CD14-positive monocyte (primary cell): ENCODE data around the gene ZFP91. TPM values are rescaled to one million over a fixed set of nuclear protein-coding genes. Genes with fewer than 3 reads are reported as not detected.
A peak's percentile ranks its signal among the peaks of the same experiment; 100 is the strongest.

Experiments
- DNase-seq, 3 donors: peaks; one replicate each; pipeline ENCODE4 v3.0.0-alpha.2; 2011 to 2022
- H2AFZ ChIP-seq: 2 replicates; pipeline ENCODE4 v1.6.0; 2012; ENCODE audit warnings: mild to moderate bottlenecking, low read depth, low read length, inconsistent platforms; ENCODE audit not compliant: insufficient read depth, poor library complexity, severe bottlenecking
- H3K27ac ChIP-seq, 2 donors: 1 replicate in 1 of 2; 2 replicates in 1 of 2; pipeline ENCODE4 v1.5.1; 2012 to 2013; ENCODE audit warnings: low read length in 2 of 2, control low read depth in 1 of 2, inconsistent platforms in 1 of 2, low read depth in 1 of 2, mild to moderate bottlenecking in 1 of 2
- H3K27me3 ChIP-seq, 2 donors: one replicate each; pipeline versions ENCODE4 v1.6.0 to v1.6.1; 2011 to 2013; ENCODE audit warnings: low read length in 2 of 2; ENCODE audit not compliant: control insufficient read depth in 2 of 2, insufficient read depth in 2 of 2
- H3K36me3 ChIP-seq, 2 donors: replicated peaks in 1 of 2; 1 replicate in 1 of 2; 2 replicates in 1 of 2; pipeline versions ENCODE4 v1.5.1 to v1.6.1; 2012 to 2013; ENCODE audit warnings: low read length in 2 of 2, control low read depth in 1 of 2, inconsistent platforms in 1 of 2, mild to moderate bottlenecking in 1 of 2; ENCODE audit not compliant: insufficient read depth in 2 of 2, control insufficient read depth in 1 of 2
- H3K4me1 ChIP-seq, 2 donors: 1 replicate in 1 of 2; 2 replicates in 1 of 2; pipeline versions ENCODE4 v1.5.1 to v1.6.1; 2012 to 2013; ENCODE audit warnings: low read length in 2 of 2, control low read depth in 1 of 2, inconsistent platforms in 1 of 2, mild to moderate bottlenecking in 1 of 2, moderate library complexity in 1 of 2; ENCODE audit not compliant: insufficient read depth in 2 of 2, control insufficient read depth in 1 of 2
- H3K4me2 ChIP-seq: replicated peaks from 2 replicates; pipeline ENCODE3; 2012; ENCODE audit warnings: low read length, moderate library complexity, mild to moderate bottlenecking; ENCODE audit not compliant: poor library complexity, severe bottlenecking; ENCODE audit errors: extremely low read depth
- H3K4me3 ChIP-seq, 3 experiments: fragments of 200-600 bp in 1 of 3; sonication (generic) in 1 of 3; replicated peaks in 1 of 3; 1 replicate in 2 of 3; 2 replicates in 1 of 3; pipeline ENCODE4 v1.5.1; 2011 to 2013; ENCODE audit warnings: low read length in 3 of 3, mild to moderate bottlenecking in 3 of 3, control low read depth in 2 of 3, low read depth in 2 of 3, inconsistent platforms in 1 of 3, moderate library complexity in 1 of 3
- H3K79me2 ChIP-seq: 2 replicates; pipeline ENCODE4 v1.6.0; 2012; ENCODE audit warnings: mild to moderate bottlenecking, control low read depth, inconsistent platforms, low read length, moderate library complexity; ENCODE audit not compliant: insufficient read depth
- H3K9ac ChIP-seq: 2 replicates; pipeline ENCODE4 v1.6.0; 2017; ENCODE audit warnings: low read length, mild to moderate bottlenecking; ENCODE audit not compliant: insufficient read depth, poor library complexity, severe bottlenecking
- H3K9me3 ChIP-seq, 2 donors: replicated peaks in 1 of 2; 1 replicate in 1 of 2; 2 replicates in 1 of 2; pipeline versions ENCODE4 v1.5.1 to v1.6.1; 2012 to 2013; ENCODE audit warnings: low read length in 2 of 2, control low read depth in 1 of 2; ENCODE audit not compliant: control insufficient read depth in 1 of 2, insufficient read depth in 1 of 2
- H4K20me1 ChIP-seq: 2 replicates; pipeline ENCODE4 v1.6.0; 2012; ENCODE audit warnings: mild to moderate bottlenecking, low read length, control low read depth, moderate library complexity; ENCODE audit not compliant: insufficient read depth
- H3K27ac Mint-ChIP-seq, 7 donors: one replicate each; pipeline ENCODE4 v1.8.0; 2020; ENCODE audit warnings: mild to moderate bottlenecking in 7 of 7, mixed read lengths in 7 of 7, moderate library complexity in 6 of 7, inconsistent platforms in 2 of 7
- H3K27me3 Mint-ChIP-seq, 3 donors: one replicate each; pipeline ENCODE4 v1.8.0; 2021 to 2022; ENCODE audit warnings: low read depth in 3 of 3, mild to moderate bottlenecking in 3 of 3, mixed read lengths in 3 of 3, moderate library complexity in 3 of 3, inconsistent platforms in 1 of 3
- H3K36me3 Mint-ChIP-seq, 2 donors: one replicate each; pipeline ENCODE4 v1.8.0; 2020; ENCODE audit warnings: mixed read lengths in 2 of 2, inconsistent platforms in 1 of 2, mild to moderate bottlenecking in 1 of 2
- H3K4me1 Mint-ChIP-seq: one replicate; pipeline ENCODE4 v1.8.0; 2020; ENCODE audit warnings: mild to moderate bottlenecking, mixed read lengths
- H3K4me3 Mint-ChIP-seq, 2 donors: one replicate each; pipeline ENCODE4 v1.8.0; 2020; ENCODE audit warnings: mild to moderate bottlenecking in 2 of 2, mixed read lengths in 2 of 2, moderate library complexity in 1 of 2
- H3K9me3 Mint-ChIP-seq, 7 donors: one replicate each; pipeline ENCODE4 v1.8.0; 2020 to 2022; ENCODE audit warnings: mixed read lengths in 7 of 7, mild to moderate bottlenecking in 6 of 7, moderate library complexity in 6 of 7, inconsistent platforms in 2 of 7
- WGBS: methylation state at CpG from one replicate; pipeline ENCODE4 v1.1.5; 2013; ENCODE audit warnings: missing lambda C conversion rate; ENCODE audit not compliant: insufficient coverage; 5-methylcytosine and 5-hydroxymethylcytosine counted together
- intact Hi-C, 2 donors: fragments of 100-400 bp; cut with micrococcal nuclease; formaldehyde crosslinking; loops; one replicate each; pipeline versions ENCODE4 v1.15.0 to v1.15.1; 2023
- polyA plus RNA-seq, 3 donors: library from polyadenylated mRNA; depleted of rRNA in 1 of 3; unstranded in 2 of 3; stranded (reverse) in 1 of 3; fragments of 300-500 nt in 2 of 3; fragments of >200 nt in 1 of 3; fragmentation: Illumina TruSeq in 2 of 3; gene quantifications; 1 replicate in 2 of 3; 2 replicates in 1 of 3; pipeline ENCODE4 v1.2.3, GENCODE V29; 2012 to 2021
- TF ChIP-seq, protein P1 (sequence below): fragments of 200-600 bp; IDR thresholded peaks from one replicate; pipeline ENCODE4 v1.8.0; 2022; ENCODE audit warnings: antibody characterized with exemption, mild to moderate bottlenecking

Gene ZFP91
- polyA plus RNA-seq, 3 donors = 8.0 to 15.8 (median 8.3) TPM

- Mint-ChIP-seq H3K4me3 (no peak overlapping the region), H3K27me3 (no peaks in the 10 kb centered on the region), H3K27ac (peak overlapping the region in 2 of 7 donors; percentile 5 to 17), H3K4me1 (peaks cover 7% of the 10 kb centered on the region), H3K9me3 (no peaks in the 10 kb centered on the region), H3K36me3 (peaks cover 35 to 59% of the 10 kb centered on the region in 2 donors)
- TF ChIP-seq, protein P1, sequence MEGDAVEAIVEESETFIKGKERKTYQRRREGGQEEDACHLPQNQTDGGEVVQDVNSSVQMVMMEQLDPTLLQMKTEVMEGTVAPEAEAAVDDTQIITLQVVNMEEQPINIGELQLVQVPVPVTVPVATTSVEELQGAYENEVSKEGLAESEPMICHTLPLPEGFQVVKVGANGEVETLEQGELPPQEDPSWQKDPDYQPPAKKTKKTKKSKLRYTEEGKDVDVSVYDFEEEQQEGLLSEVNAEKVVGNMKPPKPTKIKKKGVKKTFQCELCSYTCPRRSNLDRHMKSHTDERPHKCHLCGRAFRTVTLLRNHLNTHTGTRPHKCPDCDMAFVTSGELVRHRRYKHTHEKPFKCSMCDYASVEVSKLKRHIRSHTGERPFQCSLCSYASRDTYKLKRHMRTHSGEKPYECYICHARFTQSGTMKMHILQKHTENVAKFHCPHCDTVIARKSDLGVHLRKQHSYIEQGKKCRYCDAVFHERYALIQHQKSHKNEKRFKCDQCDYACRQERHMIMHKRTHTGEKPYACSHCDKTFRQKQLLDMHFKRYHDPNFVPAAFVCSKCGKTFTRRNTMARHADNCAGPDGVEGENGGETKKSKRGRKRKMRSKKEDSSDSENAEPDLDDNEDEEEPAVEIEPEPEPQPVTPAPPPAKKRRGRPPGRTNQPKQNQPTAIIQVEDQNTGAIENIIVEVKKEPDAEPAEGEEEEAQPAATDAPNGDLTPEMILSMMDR = no peak
- 100% methylated on average over 3 of the region's 3 CpGs for WGBS
- H3K27me3 ChIP-seq = no peaks in the 10 kb centered on the region
- no peak for DNase-seq
- no peak overlapping the region for H3K9ac ChIP-seq
- peak overlapping the region in 1 of 2 donors; percentile 32 for H3K27ac ChIP-seq
- H2AFZ ChIP-seq = no peak overlapping the region
- peaks cover 100% of the 10 kb centered on the region for H3K79me2 ChIP-seq
- H3K4me2 ChIP-seq = no peak overlapping the region
- no peak overlapping the region for H3K4me3 ChIP-seq
- no peaks in the 10 kb centered on the region for H3K9me3 ChIP-seq
- H3K4me1 ChIP-seq = peaks cover 5 to 10% of the 10 kb centered on the region in 2 donors
- peaks cover 98% of the 10 kb centered on the region for H4K20me1 ChIP-seq
- peaks cover 21 to 79% of the 10 kb centered on the region in 2 donors for H3K36me3 ChIP-seq
- intact Hi-C loops = no loop called here
Measured at GRCh38 chr11:58591659-58592058, 12.8 kb downstream of the ZFP91 start.

- no peaks in the 10 kb centered on the region for H3K4me1 ChIP-seq
- intact Hi-C loops = no loop called here
- peaks cover 30 to 57% of the 10 kb centered on the region in 2 donors for H3K36me3 Mint-ChIP-seq
Measured at GRCh38 chr11:58592760-58593472, 14.1 kb downstream of the ZFP91 start.

More at GRCh38 chr11:58592760-58593472, 14.1 kb downstream of the ZFP91 start:
- H3K27ac ChIP-seq = no peak overlapping the region
- no peaks in the 10 kb centered on the region for H3K9me3 ChIP-seq
- WGBS = 80% methylated on average over 1 of the region's 5 CpGs
- no peaks in the 10 kb centered on the region for H3K4me1 Mint-ChIP-seq
- no peaks in the 10 kb centered on the region for H3K9me3 Mint-ChIP-seq
- H2AFZ ChIP-seq = no peak overlapping the region
- TF ChIP-seq, protein P1 = no peak
- H3K27me3 Mint-ChIP-seq = no peaks in the 10 kb centered on the region
- peaks cover 21 to 88% of the 10 kb centered on the region in 2 donors for H3K36me3 ChIP-seq
- peaks cover 100% of the 10 kb centered on the region for H3K79me2 ChIP-seq
- peak overlapping the region in 4 of 7 donors; percentile 2 to 70 (median 34) for H3K27ac Mint-ChIP-seq
- no peak overlapping the region for H3K4me2 ChIP-seq
- no peak overlapping the region for H3K4me3 Mint-ChIP-seq
- no peaks in the 10 kb centered on the region for H3K27me3 ChIP-seq
- H4K20me1 ChIP-seq = peaks cover 98% of the 10 kb centered on the region
- H3K4me3 ChIP-seq = no peak overlapping the region
- no peak for DNase-seq
- H3K9ac ChIP-seq = no peak overlapping the region
